ENCODE data around the gene AKAP1.

Gene AKAP1

DNA sequence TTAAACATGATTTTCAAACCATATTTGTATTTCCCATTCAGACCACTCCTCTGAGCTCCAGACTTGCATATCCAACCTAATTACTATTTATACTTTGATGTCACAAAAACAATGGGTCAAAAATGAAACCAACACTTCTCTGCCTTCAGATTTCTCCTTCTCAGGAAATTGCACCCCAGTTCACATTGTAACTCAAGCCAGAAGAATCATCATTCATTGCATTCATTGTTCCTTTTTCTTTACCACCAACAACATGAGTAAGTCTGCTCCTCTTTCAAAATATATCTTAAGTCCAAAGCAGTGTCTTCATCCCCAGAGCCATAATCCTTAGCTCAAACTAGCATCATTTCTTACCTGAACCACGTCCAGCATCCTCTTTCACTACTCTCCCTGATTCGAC is 2.6 kb upstream of the AKAP1 start:
- DNase-seq (ENCODE audit: low read depth in 1 of 2, low spot score in 1 of 2), result no peak
- no peak for TF ChIP-seq JUND (IDR thresholded peaks at IDR 0.05; ENCODE audit: low read depth)
- in situ Hi-C loops (cut with HindIII; ENCODE audit: low pct_unique_long_range_greater_than_20kb, low sequenced_read_pairs), result no loop called here

DNA sequence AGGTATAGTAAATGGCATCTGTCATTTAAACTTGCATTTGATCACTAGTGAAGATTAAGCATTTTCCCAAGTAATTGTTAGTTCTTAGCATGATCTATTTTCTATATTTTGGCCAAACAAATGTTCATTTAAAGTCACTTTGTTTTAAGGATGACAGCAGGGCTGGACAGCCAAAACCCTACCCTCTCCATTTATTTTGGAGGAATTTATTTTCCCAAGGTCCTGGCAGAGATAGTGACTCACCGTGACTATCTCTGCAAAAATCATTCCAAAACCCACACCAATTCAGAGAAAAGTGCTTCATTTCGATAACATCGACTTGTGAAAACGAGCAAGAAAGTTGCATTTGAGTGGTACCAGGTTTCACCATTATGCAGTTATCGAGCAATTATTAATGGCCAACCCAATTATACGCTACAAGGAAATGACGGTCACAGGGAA is 665 bp upstream of the AKAP1 start:
- in situ Hi-C loops (cut with HindIII; ENCODE audit: low pct_unique_long_range_greater_than_20kb, low sequenced_read_pairs), result no loop called here
- TF ChIP-seq JUND (IDR thresholded peaks at IDR 0.05; ENCODE audit: low read depth), result peak; percentile 25; the same call in 1 of the 2 replicates
- no peak for DNase-seq (ENCODE audit: low read depth in 1 of 2, low spot score in 1 of 2)

DNA sequence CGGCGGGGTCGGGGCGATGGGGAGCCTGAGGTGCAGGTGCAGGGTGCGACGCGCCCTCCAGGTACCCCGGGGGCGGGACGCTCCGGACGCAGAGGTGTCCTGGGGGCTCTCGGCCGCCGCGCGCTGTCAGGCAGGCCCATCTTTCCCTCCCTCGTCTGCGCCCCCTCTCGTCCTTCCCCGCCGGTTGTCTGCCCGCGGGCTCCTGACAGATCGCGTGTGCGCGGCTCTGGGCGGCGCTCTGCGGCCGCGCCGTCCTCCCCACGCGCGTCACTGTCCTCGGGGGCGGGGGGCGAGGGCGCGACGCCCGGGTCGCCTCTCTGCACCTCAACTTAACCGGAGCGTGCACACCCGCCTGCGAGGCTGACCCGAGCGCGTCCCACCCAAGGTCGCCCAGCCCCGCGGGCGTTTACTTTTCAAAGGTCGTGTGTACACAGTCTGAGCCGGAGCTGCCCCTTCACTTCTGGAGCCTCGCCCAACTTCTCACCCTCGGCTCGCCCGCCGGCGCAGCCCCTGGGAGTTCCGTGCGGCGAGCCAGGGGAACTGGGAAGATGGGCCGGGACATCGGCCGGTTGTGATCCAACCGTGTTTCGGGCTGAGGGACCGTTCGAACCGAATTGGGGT is 512 bp downstream of the AKAP1 start:
- in situ Hi-C loops (cut with HindIII; ENCODE audit: low pct_unique_long_range_greater_than_20kb, low sequenced_read_pairs), result no loop called here
- DNase-seq (ENCODE audit: low read depth in 1 of 2, low spot score in 1 of 2), result peak; percentile 57 to 69
- TF ChIP-seq JUND (IDR thresholded peaks at IDR 0.05; ENCODE audit: low read depth), result no peak

DNA sequence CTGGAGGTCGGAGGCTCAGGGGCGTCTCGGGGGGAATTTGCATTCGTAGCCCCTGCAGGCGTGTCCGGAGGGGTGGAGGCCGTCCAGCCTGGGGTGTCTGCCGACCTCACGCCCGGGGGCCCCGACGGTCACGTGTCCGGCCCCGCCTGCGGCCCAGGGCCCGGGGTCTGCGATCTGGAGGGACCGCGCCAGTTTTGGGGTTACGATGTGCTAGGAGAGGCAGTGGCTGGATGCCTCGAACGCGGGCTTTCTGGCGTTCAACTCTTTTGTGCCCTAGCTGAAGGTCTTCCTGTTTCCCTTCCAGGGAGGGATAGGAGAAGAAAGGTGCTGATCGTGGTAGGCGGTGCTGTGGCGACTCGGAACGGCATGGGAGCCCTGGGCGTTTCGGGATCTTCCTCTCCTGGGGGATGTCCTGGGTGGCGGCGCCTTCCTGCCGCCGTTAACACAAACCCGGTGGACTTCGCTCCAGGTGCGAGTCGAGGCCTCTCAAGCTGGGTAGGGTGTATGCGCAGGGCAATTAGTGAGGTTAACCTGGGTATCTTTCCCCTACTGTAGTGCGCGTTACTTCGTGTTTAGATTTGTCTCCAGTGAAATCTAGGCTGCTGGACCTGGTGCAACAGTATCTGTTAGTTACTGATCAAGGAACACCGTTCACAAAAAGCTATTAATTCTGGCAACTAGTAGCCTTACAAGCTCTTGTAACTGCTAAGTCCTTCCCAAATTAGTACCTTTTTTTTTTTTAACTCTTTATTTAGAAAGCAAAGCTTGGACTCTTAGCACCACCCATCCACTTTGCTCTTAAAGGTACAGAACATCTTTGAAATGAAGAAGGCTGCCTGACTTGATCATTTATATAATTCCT is 1.3 kb downstream of the AKAP1 start:
- in situ Hi-C loops (cut with HindIII; ENCODE audit: low pct_unique_long_range_greater_than_20kb, low sequenced_read_pairs), result no loop called here
- no peak for TF ChIP-seq JUND (IDR thresholded peaks at IDR 0.05; ENCODE audit: low read depth)
- peak; percentile 53 to 66 for DNase-seq (ENCODE audit: low read depth in 1 of 2, low spot score in 1 of 2)

DNA sequence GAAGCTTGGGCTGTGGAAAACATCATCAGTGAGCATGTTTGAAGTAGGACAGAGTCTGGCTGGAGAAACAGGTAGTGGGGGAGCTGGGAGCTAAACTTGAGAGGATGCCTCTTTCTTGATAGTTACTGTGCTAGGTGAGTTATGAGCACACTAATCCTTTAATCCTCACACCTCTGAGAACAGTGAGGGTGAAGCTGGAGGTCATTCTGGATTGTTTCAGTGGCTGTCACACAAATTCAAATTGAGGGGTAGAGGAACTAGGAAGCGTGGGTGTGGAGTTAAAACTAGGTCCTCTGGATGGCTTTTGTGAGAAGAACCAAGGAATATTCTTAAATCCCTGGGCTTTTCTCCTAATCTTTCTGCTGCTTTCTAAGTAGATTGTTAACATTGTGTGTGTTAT is 3.3 kb downstream of the AKAP1 start:
- no peak for TF ChIP-seq JUND (IDR thresholded peaks at IDR 0.05; ENCODE audit: low read depth)
- in situ Hi-C loops (cut with HindIII; ENCODE audit: low pct_unique_long_range_greater_than_20kb, low sequenced_read_pairs), result no loop called here
- DNase-seq (ENCODE audit: low read depth in 1 of 2, low spot score in 1 of 2), result no peak

DNA sequence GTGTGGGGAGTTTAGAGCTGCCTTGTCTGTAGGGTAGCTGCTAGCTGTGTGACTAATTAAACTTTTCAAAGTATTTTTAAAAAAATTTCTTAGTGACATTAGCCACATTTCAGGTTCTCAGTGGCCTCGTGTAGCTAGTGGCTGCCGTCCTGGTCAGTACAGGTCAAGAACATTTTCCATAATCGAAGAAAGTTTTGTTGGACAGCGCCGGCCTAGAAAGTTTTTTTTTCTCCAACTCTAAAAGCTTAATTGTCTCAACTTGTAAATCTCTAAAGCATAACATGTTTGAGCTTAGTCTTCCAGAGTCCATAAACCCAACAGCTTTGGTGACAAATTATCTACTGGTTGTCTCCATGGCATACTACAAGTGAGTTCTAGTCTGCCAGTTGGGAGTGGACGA is 4.3 kb downstream of the AKAP1 start:
- TF ChIP-seq JUND (IDR thresholded peaks at IDR 0.05; ENCODE audit: low read depth), result no peak
- in situ Hi-C loops (cut with HindIII; ENCODE audit: low pct_unique_long_range_greater_than_20kb, low sequenced_read_pairs), result no loop called here
- DNase-seq (ENCODE audit: low read depth in 1 of 2, low spot score in 1 of 2), result no peak

DNA sequence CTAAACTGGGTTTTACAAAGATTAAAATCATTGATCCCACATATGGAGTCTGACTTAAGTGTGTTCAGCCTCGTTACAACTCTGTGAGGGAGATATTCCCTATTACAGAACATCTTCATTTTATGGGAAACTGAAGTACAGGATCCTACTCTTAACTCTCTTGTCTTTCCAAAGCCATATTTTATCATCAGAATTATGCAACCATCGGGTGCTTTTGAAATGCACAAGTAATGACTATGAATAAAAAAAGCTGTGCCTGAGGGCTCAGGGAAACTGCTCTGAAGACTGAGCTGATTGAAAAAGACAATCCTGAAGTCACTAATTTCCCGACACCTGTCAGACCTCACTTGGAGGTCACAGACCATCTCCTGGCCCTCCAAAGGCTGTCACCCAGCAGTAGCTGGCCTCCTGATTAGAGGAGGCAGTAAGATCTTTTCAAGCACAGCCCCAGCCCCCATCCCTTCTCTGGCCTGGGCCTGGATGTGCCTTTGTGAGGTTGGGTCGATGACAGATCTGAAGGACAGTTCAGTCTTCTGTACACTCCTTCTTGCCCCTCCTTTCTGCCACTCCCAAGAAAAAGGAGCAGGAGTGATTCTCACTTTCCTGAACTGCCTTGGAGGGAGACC is 5.6 kb downstream of the AKAP1 start:
- TF ChIP-seq JUND (IDR thresholded peaks at IDR 0.05; ENCODE audit: low read depth), result no peak
- DNase-seq (ENCODE audit: low read depth in 1 of 2, low spot score in 1 of 2), result no peak
- in situ Hi-C loops (cut with HindIII; ENCODE audit: low pct_unique_long_range_greater_than_20kb, low sequenced_read_pairs), result no loop called here

DNA sequence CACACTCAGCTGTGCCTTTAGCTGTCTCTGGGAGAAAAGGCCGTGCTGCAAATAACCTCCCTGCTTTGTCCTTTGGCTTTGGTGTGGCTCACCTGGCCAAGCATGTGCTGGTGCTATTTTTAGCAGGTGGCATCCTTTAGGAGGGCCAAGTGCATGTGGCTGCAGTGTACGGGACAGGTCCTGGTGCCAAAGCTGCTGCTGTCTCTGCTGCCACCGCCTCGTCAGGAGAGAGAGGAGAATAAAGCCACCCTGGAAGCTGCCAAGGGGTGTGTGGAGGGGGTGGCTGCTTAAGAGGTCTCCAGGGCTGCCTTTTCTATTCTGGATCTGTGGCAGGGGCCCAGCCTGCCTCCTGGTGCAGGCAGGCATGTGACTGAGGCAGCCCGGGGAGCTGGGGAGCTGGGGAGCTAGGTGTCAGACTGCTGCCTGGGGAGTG is 6.2 kb downstream of the AKAP1 start:
- TF ChIP-seq JUND (IDR thresholded peaks at IDR 0.05; ENCODE audit: low read depth), result no peak
- in situ Hi-C loops (cut with HindIII; ENCODE audit: low pct_unique_long_range_greater_than_20kb, low sequenced_read_pairs), result no loop called here
- no peak for DNase-seq (ENCODE audit: low read depth in 1 of 2, low spot score in 1 of 2)

DNA sequence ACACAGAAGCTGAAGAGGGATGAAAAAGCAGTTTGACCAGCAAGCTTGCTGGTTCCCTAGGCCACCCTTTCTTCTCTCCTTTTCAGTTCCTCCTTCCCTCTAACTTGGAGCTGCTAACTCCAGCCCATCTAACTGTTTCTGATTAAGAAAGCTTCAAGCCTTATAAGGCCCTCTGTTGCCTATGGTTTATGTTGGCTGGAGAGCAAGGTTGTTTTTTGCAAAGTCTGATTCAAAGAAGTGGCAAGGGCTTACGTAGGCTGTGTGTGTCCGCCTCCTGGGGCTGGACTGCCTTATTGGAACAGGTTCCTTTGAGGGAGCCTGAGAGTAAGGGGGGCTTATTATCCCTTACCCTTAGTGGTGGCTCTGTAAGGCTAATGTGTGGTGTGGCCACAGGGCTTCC is 7.1 kb downstream of the AKAP1 start:
- in situ Hi-C loops (cut with HindIII; ENCODE audit: low pct_unique_long_range_greater_than_20kb, low sequenced_read_pairs), result no loop called here
- TF ChIP-seq JUND (IDR thresholded peaks at IDR 0.05; ENCODE audit: low read depth), result no peak
- DNase-seq (ENCODE audit: low read depth in 1 of 2, low spot score in 1 of 2), result no peak

DNA sequence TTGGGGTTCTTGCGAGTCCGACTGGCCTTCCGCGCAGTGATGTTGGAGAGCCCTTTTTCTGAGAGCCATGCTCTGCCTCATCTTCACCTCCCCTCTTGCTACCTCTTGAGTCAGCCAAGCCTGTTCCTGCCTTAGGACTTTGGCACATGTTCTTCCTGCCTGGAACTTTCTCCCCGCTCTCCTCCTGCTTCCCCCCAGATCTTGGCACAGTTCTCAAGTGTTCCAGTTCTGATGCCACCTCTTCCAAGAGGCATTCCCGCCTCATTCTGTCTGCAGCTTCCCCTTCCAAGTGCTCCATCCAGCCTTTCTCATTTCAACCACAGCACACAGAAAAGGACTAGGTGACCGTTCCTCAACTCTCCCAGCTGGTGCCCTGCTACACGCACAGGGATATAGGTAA is 7.7 kb downstream of the AKAP1 start:
- no peak for TF ChIP-seq JUND (IDR thresholded peaks at IDR 0.05; ENCODE audit: low read depth)
- in situ Hi-C loops (cut with HindIII; ENCODE audit: low pct_unique_long_range_greater_than_20kb, low sequenced_read_pairs), result no loop called here
- DNase-seq (ENCODE audit: low read depth in 1 of 2, low spot score in 1 of 2), result no peak

DNA sequence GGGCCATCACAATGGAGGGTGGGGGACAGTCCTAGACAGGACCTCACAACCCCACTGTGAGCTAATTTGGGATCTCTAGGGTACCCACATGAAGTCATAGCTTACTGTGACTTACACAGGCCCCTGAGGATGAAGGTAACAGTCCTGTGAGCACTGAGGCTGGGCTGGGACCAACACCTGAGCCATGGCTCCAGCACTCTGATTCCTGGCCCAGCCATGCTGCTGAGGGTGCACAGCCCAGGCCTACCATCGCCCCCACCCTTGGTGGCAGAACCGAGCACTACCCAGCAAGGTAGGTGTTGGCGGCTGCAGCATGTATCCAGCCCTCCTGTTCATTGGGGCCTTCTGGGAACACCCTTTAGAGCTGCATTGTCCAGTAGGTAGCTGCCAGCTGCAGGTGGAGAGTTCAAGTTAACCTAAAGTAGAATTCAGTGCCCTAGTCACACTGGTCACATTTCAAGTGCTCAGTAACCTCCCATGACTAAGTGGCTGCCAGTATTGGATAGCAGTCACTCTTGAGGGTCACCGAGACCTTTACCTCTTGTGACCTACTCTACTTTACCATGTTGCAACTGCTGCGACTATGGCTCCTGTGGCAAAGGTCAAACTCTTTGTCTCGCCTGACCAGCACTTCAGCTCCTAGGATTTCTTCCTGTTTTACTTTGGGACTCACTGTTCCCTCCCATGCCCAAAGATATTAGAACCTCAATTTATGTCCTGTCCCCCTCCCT is 11.6 kb downstream of the AKAP1 start:
- in situ Hi-C loops (cut with HindIII; ENCODE audit: low pct_unique_long_range_greater_than_20kb, low sequenced_read_pairs), result no loop called here
- DNase-seq (ENCODE audit: low read depth in 1 of 2, low spot score in 1 of 2), result no peak
- TF ChIP-seq JUND (IDR thresholded peaks at IDR 0.05; ENCODE audit: low read depth), result no peak

DNA sequence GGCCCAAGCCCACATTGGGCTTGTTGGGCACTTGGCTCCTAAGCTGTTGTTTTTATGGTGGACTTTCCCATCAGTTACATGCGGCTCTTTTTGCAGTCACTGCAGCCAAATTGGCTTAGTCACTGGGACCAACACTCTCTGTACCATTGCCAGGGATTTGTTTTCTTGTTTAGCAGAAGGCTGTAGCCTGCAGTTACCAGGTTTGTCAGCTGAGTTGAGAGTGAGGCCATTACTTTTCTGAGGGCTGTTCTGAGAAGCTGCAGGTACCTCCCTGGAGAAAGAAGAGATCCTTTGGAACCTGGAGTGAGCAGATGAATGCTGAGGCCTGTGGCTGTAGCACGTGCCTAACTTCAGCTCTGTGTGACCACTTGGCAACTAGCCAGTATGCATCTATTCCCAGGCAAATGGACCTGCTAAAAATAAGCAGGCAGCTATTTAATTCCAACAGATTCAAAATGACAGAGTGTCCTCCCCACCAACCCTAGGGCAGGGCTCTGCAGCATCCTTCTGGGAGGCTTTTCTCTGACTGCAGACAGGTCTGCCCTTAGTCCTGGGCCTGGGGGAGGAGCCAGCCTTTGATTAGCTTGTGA is 12.9 kb downstream of the AKAP1 start:
- TF ChIP-seq JUND (IDR thresholded peaks at IDR 0.05; ENCODE audit: low read depth), result no peak
- peak in 1 of 2 experiments; percentile 38 for DNase-seq (ENCODE audit: low read depth in 1 of 2, low spot score in 1 of 2)
- in situ Hi-C loops (cut with HindIII; ENCODE audit: low pct_unique_long_range_greater_than_20kb, low sequenced_read_pairs), result no loop called here

Data from T47D (cell line).